PC-3 (cell line): ENCODE data around the gene NXPH4. TPM values are rescaled to one million over a fixed set of nuclear protein-coding genes. Genes with fewer than 3 reads are reported as not detected.
A peak's percentile ranks its signal among the peaks of the same experiment; 100 is the strongest.

Source experiments
- ATAC-seq: fragments of 200-7000 bp; cut with Tn5 transposase; 2 replicates; pipeline ENCODE4 v1.9.1; 2020; ENCODE audit warnings: mild to moderate bottlenecking, moderate library complexity
- BruUV-seq: library from RNA; stranded (reverse); fragments of 400-500 nt; replicated peaks from 2 replicates; lab custom pipeline; 2021; lab: Mats Ljungman, UMichigan
- CTCF ChIA-PET: fragments of 300-600 bp; sonication (Branson Sonifier 250); formaldehyde crosslinking; loops from one replicate; lab custom pipeline; 2022; ENCODE audit warnings: antibody characterized with exemption; lab: Charles Lee
- POLR2A ChIA-PET: fragments of 300-600 bp; sonication (Branson Sonifier 250); formaldehyde crosslinking; loops from one replicate; lab custom pipeline; 2022; ENCODE audit warnings: antibody characterized with exemption; ENCODE audit not compliant: unreplicated experiment; lab: Charles Lee
- DNase-seq: peaks from one replicate; pipeline ENCODE4 v3.0.0-alpha.2; 2015
- H2AFZ ChIP-seq: fragments of 300-600 bp; sonication (generic); 2 replicates; pipeline ENCODE4 v1.6.0; 2016; ENCODE audit warnings: antibody characterized with exemption, low read length
- H3F3A ChIP-seq: fragments of 300-600 bp; sonication (generic); one replicate; pipeline ENCODE4 v1.6.0; 2017; ENCODE audit warnings: antibody characterized with exemption, low read length, control low read depth, mild to moderate bottlenecking; ENCODE audit not compliant: unreplicated experiment
- H3K27ac ChIP-seq: fragments of 300-600 bp; sonication (generic); 2 replicates; pipeline ENCODE4 v1.5.1; 2016; ENCODE audit warnings: mild to moderate bottlenecking, low read length
- H3K27me3 ChIP-seq: fragments of 300-600 bp; sonication (generic); 2 replicates; pipeline ENCODE4 v1.6.1; 2016; ENCODE audit warnings: low read length, mixed read lengths
- H3K36me3 ChIP-seq: fragments of 300-600 bp; sonication (generic); 2 replicates; pipeline ENCODE4 v1.6.1; 2016; ENCODE audit warnings: low read depth, mixed run types, low read length, mixed read lengths
- H3K4me1 ChIP-seq: fragments of 300-600 bp; sonication (generic); 2 replicates; pipeline ENCODE4 v1.5.1; 2016; ENCODE audit warnings: low read length; ENCODE audit not compliant: insufficient read depth
- H3K4me2 ChIP-seq: fragments of 300-600 bp; sonication (generic); 2 replicates; pipeline ENCODE4 v1.6.0; 2016; ENCODE audit warnings: low read length
- H3K4me3 ChIP-seq: fragments of 300-600 bp; sonication (generic); 2 replicates; pipeline ENCODE4 v1.5.1; 2016; ENCODE audit warnings: mild to moderate bottlenecking, low read length, mixed read lengths
- H3K79me2 ChIP-seq: fragments of 300-600 bp; sonication (generic); 2 replicates; pipeline ENCODE4 v1.6.1; 2017; ENCODE audit warnings: low read length, mixed read lengths
- H3K9ac ChIP-seq: fragments of 300-600 bp; sonication (generic); 2 replicates; pipeline ENCODE4 v1.6.0; 2016; ENCODE audit warnings: mild to moderate bottlenecking, low read length
- H3K9me2 ChIP-seq: fragments of 300-600 bp; sonication (generic); replicated peaks from 2 replicates; pipeline ENCODE4 v1.6.1; 2016; ENCODE audit warnings: mixed run types, low read length, mixed read lengths
- H3K9me3 ChIP-seq: fragments of 300-600 bp; sonication (generic); 2 replicates; pipeline ENCODE4 v1.6.1; 2016; ENCODE audit warnings: low read length, mixed read lengths
- H4K20me1 ChIP-seq: fragments of 300-600 bp; sonication (generic); 2 replicates; pipeline ENCODE4 v1.6.1; 2016; ENCODE audit warnings: low read length, mixed read lengths
- EZH2 ChIP-seq: fragments of 300-600 bp; sonication (generic); IDR thresholded peaks from one replicate; pipeline ENCODE4 v1.6.1; 2017; ENCODE audit warnings: antibody characterized with exemption, mild to moderate bottlenecking, low read length; ENCODE audit not compliant: unreplicated experiment
- EZH2phosphoT487 ChIP-seq: fragments of 300-600 bp; sonication (generic); IDR thresholded peaks from 2 replicates; pipeline ENCODE4 v1.6.1; 2018; ENCODE audit warnings: mild to moderate bottlenecking, antibody characterized with exemption, low read length, borderline replicate concordance
- intact Hi-C: fragments of 100-400 bp; cut with micrococcal nuclease; formaldehyde crosslinking; loops from 2 replicates; pipeline ENCODE4 v1.9.0; 2023
- total RNA-seq: library from RNA; depleted of rRNA; stranded (reverse); fragments of >200 nt; gene quantifications from 2 replicates; pipeline ENCODE4 v1.2.3, GENCODE V29; 2014
- TF ChIP-seq, protein P1 (sequence below): fragments of 300-600 bp; sonication (generic); conservative IDR thresholded peaks from 2 replicates; pipeline ENCODE4 v1.5.1; 2017; ENCODE audit warnings: antibody characterized with exemption, low read depth, mild to moderate bottlenecking, low read length

Gene NXPH4
- total RNA-seq, 1 experiment from 2014 or later = 15.1 TPM

DNA sequence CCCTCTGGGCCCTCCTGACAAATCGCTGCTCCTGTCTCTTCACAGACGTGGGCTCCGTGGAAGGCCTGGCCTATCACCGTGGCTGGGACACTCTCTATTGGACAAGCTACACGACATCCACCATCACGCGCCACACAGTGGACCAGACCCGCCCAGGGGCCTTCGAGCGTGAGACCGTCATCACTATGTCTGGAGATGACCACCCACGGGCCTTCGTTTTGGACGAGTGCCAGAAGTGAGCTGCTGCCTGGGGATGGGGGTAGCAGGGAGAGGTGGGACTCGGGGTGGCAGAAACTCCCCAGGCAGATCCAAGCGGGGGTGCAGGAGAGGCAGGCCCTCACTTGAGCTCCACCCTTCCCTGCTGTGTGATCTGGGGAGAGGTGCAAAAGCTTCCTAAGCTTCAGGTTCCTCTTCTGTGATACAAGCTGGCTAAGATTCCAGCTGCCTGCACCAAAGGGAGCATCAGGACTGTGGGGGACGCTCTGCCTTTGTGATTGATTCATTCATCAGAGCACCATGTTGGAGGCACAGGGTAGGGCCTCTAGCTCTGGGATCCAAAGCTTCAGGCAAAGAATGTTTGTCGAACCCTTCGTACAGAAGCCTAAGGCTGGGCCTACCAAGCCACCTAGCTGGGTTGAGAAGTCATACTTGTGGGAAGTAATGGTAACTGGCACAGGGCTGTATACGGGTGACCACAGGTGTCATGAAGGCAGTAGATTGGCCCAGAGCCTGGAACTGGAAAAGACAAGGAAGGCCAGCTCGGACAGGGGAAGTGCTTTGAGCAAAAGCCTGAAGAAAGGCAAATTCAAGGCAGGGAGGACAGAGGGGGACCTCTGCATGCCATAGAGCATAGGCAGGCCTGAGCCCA is 29.1 kb upstream of the NXPH4 start:
- Histone ChIP-seq H3K36me3 (peaks cover 13% of the 10 kb centered on the region; the same call in 1 of the 2 replicates), H3K4me3 (no peak overlapping the region), H2AFZ (no peak overlapping the region), H3K4me2 (no peak overlapping the region), H3K9me3 (no peaks in the 10 kb centered on the region), H3F3A (no peaks in the 10 kb centered on the region), H3K9ac (no peak overlapping the region), H3K27me3 (no peaks in the 10 kb centered on the region), H4K20me1 (no peaks in the 10 kb centered on the region), H3K4me1 (peaks cover 9% of the 10 kb centered on the region; the same call in 1 of the 2 replicates), H3K79me2 (no peaks in the 10 kb centered on the region), H3K9me2 (no peaks in the 10 kb centered on the region), H3K27ac (no peak overlapping the region)
- BruUV-seq = no TSS peak
- DNase-seq = no peak
- TF ChIP-seq, protein P1, sequence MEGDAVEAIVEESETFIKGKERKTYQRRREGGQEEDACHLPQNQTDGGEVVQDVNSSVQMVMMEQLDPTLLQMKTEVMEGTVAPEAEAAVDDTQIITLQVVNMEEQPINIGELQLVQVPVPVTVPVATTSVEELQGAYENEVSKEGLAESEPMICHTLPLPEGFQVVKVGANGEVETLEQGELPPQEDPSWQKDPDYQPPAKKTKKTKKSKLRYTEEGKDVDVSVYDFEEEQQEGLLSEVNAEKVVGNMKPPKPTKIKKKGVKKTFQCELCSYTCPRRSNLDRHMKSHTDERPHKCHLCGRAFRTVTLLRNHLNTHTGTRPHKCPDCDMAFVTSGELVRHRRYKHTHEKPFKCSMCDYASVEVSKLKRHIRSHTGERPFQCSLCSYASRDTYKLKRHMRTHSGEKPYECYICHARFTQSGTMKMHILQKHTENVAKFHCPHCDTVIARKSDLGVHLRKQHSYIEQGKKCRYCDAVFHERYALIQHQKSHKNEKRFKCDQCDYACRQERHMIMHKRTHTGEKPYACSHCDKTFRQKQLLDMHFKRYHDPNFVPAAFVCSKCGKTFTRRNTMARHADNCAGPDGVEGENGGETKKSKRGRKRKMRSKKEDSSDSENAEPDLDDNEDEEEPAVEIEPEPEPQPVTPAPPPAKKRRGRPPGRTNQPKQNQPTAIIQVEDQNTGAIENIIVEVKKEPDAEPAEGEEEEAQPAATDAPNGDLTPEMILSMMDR = no peak
- TF ChIP-seq EZH2phosphoT487 = no peak
- no peak for TF ChIP-seq EZH2
- no peak for ATAC-seq
- intact Hi-C loops = no loop called here
- ChIA-PET CTCF (no interaction called here), POLR2A (no interaction called here)

GRCh38 chr12:57188090-57188425 is 28.5 kb upstream of the NXPH4 start:
- ChIA-PET CTCF (no interaction called here), POLR2A (no interaction called here)
- ATAC-seq (no peak), DNase-seq (no peak)
- no TSS peak for BruUV-seq
- Histone ChIP-seq H3K36me3 (peaks cover 13% of the 10 kb centered on the region; the same call in 1 of the 2 replicates), H3K27ac (no peak overlapping the region), H3K79me2 (no peaks in the 10 kb centered on the region), H3K4me2 (no peak overlapping the region), H3K4me1 (peaks cover 5% of the 10 kb centered on the region; the same call in 1 of the 2 replicates), H3K9me2 (no peaks in the 10 kb centered on the region), H3K27me3 (no peaks in the 10 kb centered on the region), H3K4me3 (no peak overlapping the region), H3K9me3 (no peaks in the 10 kb centered on the region), H3K9ac (no peak overlapping the region), H3F3A (no peaks in the 10 kb centered on the region), H4K20me1 (no peaks in the 10 kb centered on the region), H2AFZ (no peak overlapping the region)
- TF ChIP-seq EZH2phosphoT487 (no peak), EZH2 (no peak)
- TF ChIP-seq, protein P1 = no peak
- intact Hi-C loops = no loop called here

GRCh38 chr12:57190037-57190436 is 26.6 kb upstream of the NXPH4 start:
- no peaks in the 10 kb centered on the region for H3K9me2 ChIP-seq
- no peaks in the 10 kb centered on the region for H3K79me2 ChIP-seq
- no peak overlapping the region for H3K4me2 ChIP-seq
- no peak overlapping the region for H2AFZ ChIP-seq
- ATAC-seq (peak; percentile 33; the same call in 1 of the 2 replicates), DNase-seq (no peak)
- H3K27me3 ChIP-seq = no peaks in the 10 kb centered on the region
- H3K9me3 ChIP-seq = no peaks in the 10 kb centered on the region
- H3K27ac ChIP-seq = no peak overlapping the region
- intact Hi-C loops = no loop called here
- ChIA-PET POLR2A (no interaction called here), CTCF (no interaction called here)
- peaks cover 13% of the 10 kb centered on the region; the same call in 1 of the 2 replicates for H3K36me3 ChIP-seq
- H3F3A ChIP-seq = no peaks in the 10 kb centered on the region
- TF ChIP-seq, protein P1 = no peak
- TF ChIP-seq EZH2phosphoT487 (no peak), EZH2 (no peak)
- no peaks in the 10 kb centered on the region for H4K20me1 ChIP-seq
- H3K9ac ChIP-seq = no peak overlapping the region
- H3K4me1 ChIP-seq = no peaks in the 10 kb centered on the region
- H3K4me3 ChIP-seq = no peak overlapping the region
- BruUV-seq = no TSS peak
